NT2/D1 (cell line): ENCODE measurements around the gene ABHD17C.

Experiments
- YY1 ChIP-seq: IDR thresholded peaks from 2 replicates; pipeline ENCODE4 v1.6.1; 2011; ENCODE audit not compliant: insufficient read length, insufficient read depth
- ZNF274 ChIP-seq: IDR thresholded peaks from 2 replicates; pipeline ENCODE4 v1.6.1; 2011; ENCODE audit warnings: mild to moderate bottlenecking, low read depth, low read length

DNA sequence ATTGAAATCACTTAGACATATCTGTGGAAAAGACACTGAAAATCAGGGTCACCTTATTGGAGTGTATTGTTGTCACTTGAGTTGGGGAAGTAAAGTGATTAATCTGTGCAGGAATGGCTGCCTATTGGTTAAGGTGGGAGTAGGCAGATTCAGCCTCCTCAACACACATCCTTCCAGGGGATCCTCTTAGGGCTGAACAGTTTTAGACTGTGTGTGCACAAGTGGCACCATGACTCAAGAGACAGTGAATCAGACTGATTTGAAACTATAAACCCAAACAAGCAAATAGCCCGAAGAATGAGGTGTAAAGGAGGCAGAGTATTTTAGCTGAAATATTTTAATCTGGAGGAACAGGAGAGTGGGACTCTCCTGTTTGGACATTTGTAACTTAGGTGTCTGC, 4.9 kb downstream of the ABHD17C start:
- TF ChIP-seq YY1 (no peak), ZNF274 (no peak)
